ENCODE results near the gene ADK.
"Not testable (repeated sequence)": the region's sequence is repeated elsewhere in the genome, so short reads cannot be mapped to it uniquely, and the experiment has no call there.

ADK gene

GRCh38 chr10:74347522-74347921, 196.5 kb downstream of the ADK start:
- DNase-seq (ENCODE audit: low read depth in 2 of 2) = no peak

- DNase-seq (ENCODE audit: low read depth in 2 of 2) = not testable (repeated sequence)
Observed at GRCh38 chr10:74353021-74353420, 202.0 kb downstream of the ADK start.

GRCh38 chr10:74361678-74362077, 210.7 kb downstream of the ADK start:
- DNase-seq (ENCODE audit: low read depth in 2 of 2) = no peak

GRCh38 chr10:74363727-74364126, 212.7 kb downstream of the ADK start:
- DNase-seq (ENCODE audit: low read depth in 2 of 2) = no peak

GRCh38 chr10:74365109-74365508, 214.1 kb downstream of the ADK start:
- no peak for DNase-seq (ENCODE audit: low read depth in 2 of 2)

GRCh38 chr10:74371696-74372095, 220.7 kb downstream of the ADK start:
- DNase-seq (ENCODE audit: low read depth in 2 of 2) = no peak

- DNase-seq (ENCODE audit: low read depth in 2 of 2) = no peak
Observed at GRCh38 chr10:74373059-74373458, 222.0 kb downstream of the ADK start.

- DNase-seq (ENCODE audit: low read depth in 2 of 2) = no peak
Observed at GRCh38 chr10:74377476-74377875, 226.5 kb downstream of the ADK start.

- DNase-seq (ENCODE audit: low read depth in 2 of 2) = no peak
Observed at GRCh38 chr10:74379474-74379873, 228.5 kb downstream of the ADK start.

GRCh38 chr10:74380795-74381194, 229.8 kb downstream of the ADK start:
- DNase-seq (ENCODE audit: low read depth in 2 of 2) = no peak

GRCh38 chr10:74381291-74381853, 230.4 kb downstream of the ADK start:
- no peak for DNase-seq (ENCODE audit: low read depth in 2 of 2)

GRCh38 chr10:74382663-74383062, 231.6 kb downstream of the ADK start:
- no peak for DNase-seq (ENCODE audit: low read depth in 2 of 2)

GRCh38 chr10:74383642-74384041, 232.6 kb downstream of the ADK start:
- DNase-seq (ENCODE audit: low read depth in 2 of 2) = no peak

GRCh38 chr10:74384615-74385183, 233.7 kb downstream of the ADK start:
- DNase-seq (ENCODE audit: low read depth in 2 of 2) = no peak

- no peak for DNase-seq (ENCODE audit: low read depth in 2 of 2)
Observed at GRCh38 chr10:74388801-74389200, 237.8 kb downstream of the ADK start.

- no peak for DNase-seq (ENCODE audit: low read depth in 2 of 2)
Observed at GRCh38 chr10:74391786-74392185, 240.8 kb downstream of the ADK start.

GRCh38 chr10:74394416-74394969, 243.5 kb downstream of the ADK start:
- no peak for DNase-seq (ENCODE audit: low read depth in 2 of 2)

GRCh38 chr10:74400186-74400585, 249.2 kb downstream of the ADK start:
- no peak for DNase-seq (ENCODE audit: low read depth in 2 of 2)

GRCh38 chr10:74406006-74406405, 255.0 kb downstream of the ADK start:
- no peak for DNase-seq (ENCODE audit: low read depth in 2 of 2)

- no peak for DNase-seq (ENCODE audit: low read depth in 2 of 2)
Observed at GRCh38 chr10:74415146-74415839, 264.3 kb downstream of the ADK start.

- DNase-seq (ENCODE audit: low read depth in 2 of 2) = no peak
Observed at GRCh38 chr10:74417397-74417796, 266.4 kb downstream of the ADK start.

- no peak for DNase-seq (ENCODE audit: low read depth in 2 of 2)
Observed at GRCh38 chr10:74418285-74418872, 267.4 kb downstream of the ADK start.

- DNase-seq (ENCODE audit: low read depth in 2 of 2) = no peak
Observed at GRCh38 chr10:74419491-74419951, 268.5 kb downstream of the ADK start.

Measured in stimulated activated CD8-positive, alpha-beta memory T cell treated with anti-CD3 and anti-CD28 coated beads, Interleukin-15, amount 100 ng/mL, for 48 hours (primary cell).